OCI-LY1 (cell line): Measurements from ENCODE around the gene PLA2G2D.

Experiments used
- H2AFZ ChIP-seq: fragments of 200-600 bp; sonication (generic), shearing (Covaris generic); 2 replicates; pipeline ENCODE4 v1.6.0; 2014; ENCODE audit warnings: antibody characterized with exemption, mild to moderate bottlenecking, low read length
- H3F3A ChIP-seq: fragments of 200-600 bp; sonication (generic), shearing (Covaris generic); 2 replicates; pipeline ENCODE4 v1.6.0; 2014; ENCODE audit warnings: mild to moderate bottlenecking, antibody characterized with exemption, low read length, moderate library complexity; ENCODE audit not compliant: insufficient read depth
- H3K27ac ChIP-seq: fragments of 200-600 bp; sonication (generic); 2 replicates; pipeline ENCODE4 v1.5.1; 2014; ENCODE audit warnings: low read length, mixed run types, mild to moderate bottlenecking, low read depth; ENCODE audit not compliant: poor library complexity, severe bottlenecking
- H3K27me3 ChIP-seq: fragments of 200-600 bp; sonication (generic); 2 replicates; pipeline ENCODE4 v1.6.0; 2014; ENCODE audit warnings: antibody characterized with exemption, mild to moderate bottlenecking, low read length, moderate library complexity; ENCODE audit not compliant: insufficient read depth
- H3K36me3 ChIP-seq: fragments of 200-600 bp; sonication (generic); 2 replicates; pipeline ENCODE4 v1.6.1; 2014; ENCODE audit warnings: mild to moderate bottlenecking, antibody characterized with exemption, low read length, moderate library complexity, mixed read lengths; ENCODE audit not compliant: insufficient read depth
- H3K4me1 ChIP-seq: fragments of 200-600 bp; sonication (generic); 2 replicates; pipeline ENCODE4 v1.5.1; 2014; ENCODE audit warnings: mild to moderate bottlenecking, low read length, moderate library complexity; ENCODE audit not compliant: insufficient read depth, severe bottlenecking
- H3K4me2 ChIP-seq: fragments of 200-600 bp; sonication (generic), shearing (Covaris generic); 2 replicates; pipeline ENCODE4 v1.6.1; 2014; ENCODE audit warnings: low read length
- H3K4me3 ChIP-seq: fragments of 200-600 bp; sonication (generic); 2 replicates; pipeline ENCODE4 v1.5.1; 2014; ENCODE audit warnings: low read length, low read depth, mild to moderate bottlenecking, mixed read lengths; ENCODE audit not compliant: poor library complexity, severe bottlenecking
- H3K79me2 ChIP-seq: fragments of 200-600 bp; shearing (Covaris generic); 2 replicates; pipeline ENCODE4 v1.6.1; 2016; ENCODE audit warnings: mixed run types, low read length, mixed read lengths; ENCODE audit not compliant: insufficient read depth
- H3K9ac ChIP-seq: fragments of 200-600 bp; sonication (generic), shearing (Covaris generic); 2 replicates; pipeline ENCODE4 v1.6.1; 2014; ENCODE audit warnings: mild to moderate bottlenecking, low read length, mixed read lengths
- H3K9me2 ChIP-seq: fragments of 200-600 bp; sonication (generic), shearing (Covaris generic); 2 replicates; pipeline ENCODE4 v1.6.1; 2014; ENCODE audit warnings: low read depth, mild to moderate bottlenecking, low read length, mixed read lengths
- H3K9me3 ChIP-seq: fragments of 200-600 bp; shearing (Covaris generic); 2 replicates; pipeline ENCODE4 v1.6.1; 2014; ENCODE audit warnings: low read length, mixed read lengths
- H4K20me1 ChIP-seq: fragments of 200-600 bp; sonication (generic), shearing (Covaris generic); 2 replicates; pipeline ENCODE4 v1.6.0; 2016; ENCODE audit warnings: mild to moderate bottlenecking, low read length; ENCODE audit not compliant: insufficient read depth
- CTCF ChIP-seq: fragments of 200-600 bp; sonication (generic), shearing (Covaris generic); IDR thresholded peaks from 2 replicates; pipeline ENCODE4 v1.5.1; 2017; ENCODE audit warnings: mild to moderate bottlenecking, antibody characterized with exemption, low read length, moderate library complexity, mixed read lengths
- EZH2 ChIP-seq: fragments of 200-600 bp; sonication (generic), shearing (Covaris generic); IDR thresholded peaks from 2 replicates; pipeline ENCODE4 v1.8.0; 2017; ENCODE audit warnings: borderline replicate concordance, mixed run types, mild to moderate bottlenecking, antibody characterized with exemption, low read length, moderate library complexity, mixed read lengths

PLA2G2D gene

DNA sequence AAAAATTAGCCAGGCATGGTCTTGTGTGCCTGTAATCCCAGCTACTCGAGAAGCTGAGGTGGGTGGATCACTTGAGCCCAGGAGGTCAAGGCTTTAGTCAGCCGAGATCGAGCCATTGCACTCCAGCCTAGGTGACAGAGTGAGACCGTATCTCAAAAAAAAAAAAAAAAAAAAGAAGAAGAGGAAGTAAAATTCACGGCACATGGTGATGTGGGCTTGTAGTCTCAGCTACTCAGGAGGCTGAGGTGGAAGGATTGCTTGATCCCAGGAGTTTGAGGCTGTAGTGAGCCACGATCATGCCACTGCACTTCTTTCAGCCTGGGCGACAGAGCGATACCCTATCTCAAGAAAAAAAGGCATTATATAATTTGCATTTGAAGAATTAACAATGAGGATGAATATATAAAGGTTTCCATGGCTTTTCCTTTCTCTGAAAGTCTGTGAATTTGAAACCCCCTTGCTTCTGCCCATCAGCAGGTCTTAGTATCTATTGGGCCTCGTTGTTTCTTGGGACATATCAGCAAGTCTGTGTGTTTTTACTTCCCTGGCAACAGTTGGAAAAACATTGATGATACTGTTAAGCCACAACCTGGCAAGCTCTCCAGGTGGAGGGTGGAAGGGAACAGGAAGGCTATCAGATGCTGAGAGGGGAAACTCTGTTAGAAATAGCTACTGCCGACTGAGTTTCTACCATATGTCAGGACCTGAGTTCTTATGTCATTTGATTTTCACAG is 4.6 kb upstream of the PLA2G2D start:
- Histone ChIP-seq H3K4me1 (no peaks in the 10 kb centered on the region), H2AFZ (no peak overlapping the region), H4K20me1 (no peaks in the 10 kb centered on the region), H3K9me2 (no peaks in the 10 kb centered on the region), H3K9me3 (no peaks in the 10 kb centered on the region), H3F3A (no peaks in the 10 kb centered on the region), H3K27me3 (no peaks in the 10 kb centered on the region), H3K79me2 (no peaks in the 10 kb centered on the region), H3K4me2 (no peak overlapping the region), H3K4me3 (no peak overlapping the region), H3K36me3 (no peaks in the 10 kb centered on the region), H3K27ac (no peak overlapping the region), H3K9ac (no peak overlapping the region)
- TF ChIP-seq CTCF, result no peak
- no peak for TF ChIP-seq EZH2

GRCh38 chr1:20120796-20121195 is 1.5 kb upstream of the PLA2G2D start:
- no peak overlapping the region for H3K4me3 ChIP-seq
- no peaks in the 10 kb centered on the region for H3K36me3 ChIP-seq
- H2AFZ ChIP-seq, result no peak overlapping the region
- no peak overlapping the region for H3K27ac ChIP-seq
- H3K4me2 ChIP-seq, result no peak overlapping the region
- TF ChIP-seq CTCF, result no peak
- TF ChIP-seq EZH2, result no peak
- no peaks in the 10 kb centered on the region; the same call in 1 of the 2 replicates for H3K27me3 ChIP-seq
- no peak overlapping the region for H3K9ac ChIP-seq
- no peaks in the 10 kb centered on the region for H3F3A ChIP-seq
- H3K79me2 ChIP-seq, result no peaks in the 10 kb centered on the region
- H3K9me3 ChIP-seq, result no peaks in the 10 kb centered on the region
- H3K9me2 ChIP-seq, result no peaks in the 10 kb centered on the region
- no peaks in the 10 kb centered on the region for H3K4me1 ChIP-seq
- H4K20me1 ChIP-seq, result no peaks in the 10 kb centered on the region

GRCh38 chr1:20117236-20117635 is 2.1 kb downstream of the PLA2G2D start:
- no peaks in the 10 kb centered on the region for H3K79me2 ChIP-seq
- H3K36me3 ChIP-seq, result no peaks in the 10 kb centered on the region
- H3K4me1 ChIP-seq, result no peaks in the 10 kb centered on the region
- TF ChIP-seq EZH2, result no peak
- no peaks in the 10 kb centered on the region for H3K9me3 ChIP-seq
- H3K9me2 ChIP-seq, result no peaks in the 10 kb centered on the region
- H3K27me3 ChIP-seq, result no peaks in the 10 kb centered on the region; the same call in 1 of the 2 replicates
- H4K20me1 ChIP-seq, result no peaks in the 10 kb centered on the region
- H3F3A ChIP-seq, result no peaks in the 10 kb centered on the region
- H3K4me3 ChIP-seq, result no peak overlapping the region
- H3K9ac ChIP-seq, result no peak overlapping the region
- no peak overlapping the region for H3K4me2 ChIP-seq
- no peak overlapping the region for H3K27ac ChIP-seq
- H2AFZ ChIP-seq, result no peak overlapping the region

DNA sequence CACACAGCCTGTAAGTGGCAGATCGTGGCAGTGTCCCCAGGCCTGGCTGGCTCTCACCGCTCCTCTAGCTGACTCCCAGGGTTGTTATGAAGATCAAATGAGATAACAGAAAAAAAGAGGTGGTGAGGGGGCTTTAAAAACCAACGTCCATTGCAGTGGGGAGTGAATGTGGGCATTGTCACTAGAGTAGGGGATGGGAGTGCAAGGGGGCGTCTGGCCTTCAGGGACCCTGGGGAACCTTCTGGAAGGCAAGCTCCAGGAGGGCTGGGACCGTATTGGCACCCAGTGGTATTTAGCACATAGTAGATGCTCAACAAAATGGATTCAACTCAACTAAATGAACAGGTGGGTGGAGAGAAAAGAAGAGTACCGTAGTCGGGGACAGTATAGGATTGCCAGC is 3.4 kb downstream of the PLA2G2D start:
- no peaks in the 10 kb centered on the region for H3K9me3 ChIP-seq
- no peak overlapping the region for H3K4me3 ChIP-seq
- H3F3A ChIP-seq, result no peaks in the 10 kb centered on the region
- H3K36me3 ChIP-seq, result no peaks in the 10 kb centered on the region
- H4K20me1 ChIP-seq, result no peaks in the 10 kb centered on the region
- H3K9me2 ChIP-seq, result no peaks in the 10 kb centered on the region
- H3K4me2 ChIP-seq, result no peak overlapping the region
- no peaks in the 10 kb centered on the region; the same call in 1 of the 2 replicates for H3K27me3 ChIP-seq
- H3K9ac ChIP-seq, result no peak overlapping the region
- H2AFZ ChIP-seq, result no peak overlapping the region
- no peaks in the 10 kb centered on the region for H3K4me1 ChIP-seq
- no peaks in the 10 kb centered on the region for H3K79me2 ChIP-seq
- no peak for TF ChIP-seq EZH2
- no peak for TF ChIP-seq CTCF
- no peak overlapping the region for H3K27ac ChIP-seq
